ENCODE results near the gene NOTCH3.

NOTCH3 gene

GRCh38 chr19:15142313-15142712 lies 58.5 kb downstream of the NOTCH3 start:
- Histone ChIP-seq H3K18ac (ENCODE audit: low read length) (no peak overlapping the region), H3K9ac (ENCODE audit: low read length) (no peak overlapping the region), H4K5ac (ENCODE audit: low read length) (no peak overlapping the region), H2AK5ac (ENCODE audit: low read length) (no peak overlapping the region), H3K56ac (ENCODE audit: low read length) (no peak overlapping the region), H3K79me1 (ENCODE audit: low read length) (no peaks in the 10 kb centered on the region), H3K27me3 (ENCODE audit: insufficient read depth, low read length, poor library complexity) (no peaks in the 10 kb centered on the region), H4K8ac (ENCODE audit: low read depth, low read length) (no peak overlapping the region), H3K4me2 (ENCODE audit: low read length) (no peak overlapping the region), H3K36me3 (ENCODE audit: control insufficient read depth, insufficient read depth, low read length) (no peaks in the 10 kb centered on the region), H3K4me1 (ENCODE audit: control insufficient read depth, low read depth, low read length) (no peaks in the 10 kb centered on the region), H3K4ac (ENCODE audit: low read depth, low read length) (no peak overlapping the region), H3K4me3 (ENCODE audit: low read length) (no peak overlapping the region), H3K79me2 (ENCODE audit: control insufficient read depth, insufficient read depth, low read length) (no peaks in the 10 kb centered on the region), H3K23ac (ENCODE audit: low read length) (no peak overlapping the region), H2BK15ac (replicated peaks; ENCODE audit: low read depth) (no peak overlapping the region), H2BK120ac (ENCODE audit: low read depth, low read length) (no peak overlapping the region), H3K27ac (ENCODE audit: low read depth, low read length) (no peak overlapping the region), H2BK5ac (ENCODE audit: low read length) (no peak overlapping the region)
- DNase-seq = no peak
- no CpG with 5 or more reads among the region's 5 CpGs for WGBS (ENCODE audit: extremely low coverage, insufficient coverage, low lambda C conversion rate)

- Histone ChIP-seq H3K4me1 (ENCODE audit: control insufficient read depth, low read depth, low read length) (no peaks in the 10 kb centered on the region), H3K4me2 (ENCODE audit: low read length) (no peak overlapping the region), H3K23ac (ENCODE audit: low read length) (no peak overlapping the region), H3K27me3 (ENCODE audit: insufficient read depth, low read length, poor library complexity) (no peaks in the 10 kb centered on the region), H2BK15ac (replicated peaks; ENCODE audit: low read depth) (no peak overlapping the region), H3K79me2 (ENCODE audit: control insufficient read depth, insufficient read depth, low read length) (no peaks in the 10 kb centered on the region), H3K27ac (ENCODE audit: low read depth, low read length) (no peak overlapping the region), H4K5ac (ENCODE audit: low read length) (no peak overlapping the region), H4K8ac (ENCODE audit: low read depth, low read length) (no peak overlapping the region), H2BK120ac (ENCODE audit: low read depth, low read length) (no peak overlapping the region), H3K79me1 (ENCODE audit: low read length) (no peaks in the 10 kb centered on the region), H2AK5ac (ENCODE audit: low read length) (no peak overlapping the region), H3K9ac (ENCODE audit: low read length) (no peak overlapping the region), H3K4me3 (ENCODE audit: low read length) (no peak overlapping the region), H3K56ac (ENCODE audit: low read length) (no peak overlapping the region), H3K18ac (ENCODE audit: low read length) (no peak overlapping the region), H3K36me3 (ENCODE audit: control insufficient read depth, insufficient read depth, low read length) (no peaks in the 10 kb centered on the region), H2BK5ac (ENCODE audit: low read length) (no peak overlapping the region), H3K4ac (ENCODE audit: low read depth, low read length) (no peak overlapping the region)
- no peak for DNase-seq
- WGBS (ENCODE audit: extremely low coverage, insufficient coverage, low lambda C conversion rate) = no CpG with 5 or more reads among the region's 25 CpGs
Measured at GRCh38 chr19:15141143-15141542, 59.7 kb downstream of the NOTCH3 start.

- Histone ChIP-seq H3K79me1 (ENCODE audit: low read length) (no peaks in the 10 kb centered on the region), H4K5ac (ENCODE audit: low read length) (no peak overlapping the region), H3K56ac (ENCODE audit: low read length) (no peak overlapping the region), H3K4ac (ENCODE audit: low read depth, low read length) (no peak overlapping the region), H3K4me3 (ENCODE audit: low read length) (no peak overlapping the region), H2BK5ac (ENCODE audit: low read length) (no peak overlapping the region), H2AK5ac (ENCODE audit: low read length) (no peak overlapping the region), H3K4me1 (ENCODE audit: control insufficient read depth, low read depth, low read length) (no peaks in the 10 kb centered on the region), H2BK15ac (replicated peaks; ENCODE audit: low read depth) (no peak overlapping the region), H3K4me2 (ENCODE audit: low read length) (no peak overlapping the region), H3K36me3 (ENCODE audit: control insufficient read depth, insufficient read depth, low read length) (no peaks in the 10 kb centered on the region), H3K23ac (ENCODE audit: low read length) (no peak overlapping the region), H3K9ac (ENCODE audit: low read length) (no peak overlapping the region), H3K27me3 (ENCODE audit: insufficient read depth, low read length, poor library complexity) (no peaks in the 10 kb centered on the region), H3K18ac (ENCODE audit: low read length) (no peak overlapping the region), H2BK120ac (ENCODE audit: low read depth, low read length) (no peak overlapping the region), H3K79me2 (ENCODE audit: control insufficient read depth, insufficient read depth, low read length) (no peaks in the 10 kb centered on the region), H4K8ac (ENCODE audit: low read depth, low read length) (no peak overlapping the region), H3K27ac (ENCODE audit: low read depth, low read length) (no peak overlapping the region)
- no CpG with 5 or more reads among the region's 1 CpG for WGBS (ENCODE audit: extremely low coverage, insufficient coverage, low lambda C conversion rate)
- no peak for DNase-seq
Measured at GRCh38 chr19:15138427-15138826, 62.4 kb downstream of the NOTCH3 start.

DNA sequence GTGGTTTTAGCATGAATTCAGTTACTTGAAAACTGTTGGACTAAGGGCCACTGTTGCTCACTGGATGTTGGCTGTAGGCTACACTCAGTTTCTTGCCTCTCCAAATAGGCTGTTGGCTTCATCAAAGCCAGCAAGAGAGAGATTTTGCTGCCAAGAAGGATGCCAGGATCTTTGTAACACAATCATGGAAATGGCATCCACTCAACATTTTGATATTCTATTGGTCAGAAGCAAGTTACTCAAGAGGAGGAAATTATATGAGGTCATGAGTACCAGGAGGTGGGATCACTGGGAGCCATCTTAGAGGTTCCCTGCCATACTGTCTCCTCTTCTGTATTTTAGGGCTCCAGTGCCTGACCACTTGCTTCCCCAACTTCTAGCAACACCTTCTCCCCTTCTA lies 63.0 kb downstream of the NOTCH3 start:
- H3K27ac ChIP-seq (ENCODE audit: low read depth, low read length) = no peak overlapping the region
- no peak overlapping the region for H3K56ac ChIP-seq (ENCODE audit: low read length)

DNA sequence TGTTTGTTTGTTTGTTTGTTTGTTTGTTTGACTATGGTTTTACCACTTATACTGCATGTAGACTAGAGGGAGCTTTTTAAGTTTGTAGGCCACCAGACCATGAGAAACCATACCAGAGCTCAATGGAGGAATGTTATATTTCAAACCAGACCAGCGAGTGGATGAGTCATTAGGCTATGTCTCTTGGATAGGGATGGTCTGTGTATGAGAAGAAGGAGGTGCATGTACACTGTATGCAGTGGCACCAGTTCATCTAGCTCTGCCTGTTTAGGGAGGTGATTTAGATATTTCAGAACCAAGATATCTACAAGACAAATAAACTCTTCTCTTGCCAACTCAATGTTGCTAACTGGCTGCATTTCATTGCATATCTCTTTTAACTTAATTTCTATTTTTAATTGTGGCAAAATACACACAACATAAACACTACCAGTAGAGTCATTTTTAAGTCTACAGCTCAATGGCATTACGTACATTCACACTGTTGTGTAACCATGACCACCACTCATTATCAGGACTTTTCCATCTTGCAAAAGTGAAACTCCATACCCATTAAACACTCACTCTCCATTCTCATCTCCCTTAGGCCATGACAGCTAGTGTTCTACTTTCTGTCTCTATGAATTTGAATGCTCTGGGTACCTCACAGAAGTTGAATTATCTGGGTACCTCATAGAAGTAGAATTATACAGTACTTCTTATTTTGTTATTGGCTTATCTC lies 64.4 kb downstream of the NOTCH3 start:
- Histone ChIP-seq H2BK5ac (ENCODE audit: low read length) (no peak overlapping the region), H2BK120ac (ENCODE audit: low read depth, low read length) (no peak overlapping the region), H3K4me2 (ENCODE audit: low read length) (no peak overlapping the region), H4K5ac (ENCODE audit: low read length) (no peak overlapping the region), H3K4me1 (ENCODE audit: control insufficient read depth, low read depth, low read length) (no peaks in the 10 kb centered on the region), H3K9ac (ENCODE audit: low read length) (no peak overlapping the region), H3K27me3 (ENCODE audit: insufficient read depth, low read length, poor library complexity) (no peaks in the 10 kb centered on the region), H3K56ac (ENCODE audit: low read length) (no peak overlapping the region), H3K79me2 (ENCODE audit: control insufficient read depth, insufficient read depth, low read length) (no peaks in the 10 kb centered on the region), H3K27ac (ENCODE audit: low read depth, low read length) (no peak overlapping the region), H3K23ac (ENCODE audit: low read length) (no peak overlapping the region), H3K36me3 (ENCODE audit: control insufficient read depth, insufficient read depth, low read length) (no peaks in the 10 kb centered on the region), H3K79me1 (ENCODE audit: low read length) (no peaks in the 10 kb centered on the region), H3K4ac (ENCODE audit: low read depth, low read length) (no peak overlapping the region), H4K8ac (ENCODE audit: low read depth, low read length) (no peak overlapping the region), H3K18ac (ENCODE audit: low read length) (no peak overlapping the region), H2BK15ac (replicated peaks; ENCODE audit: low read depth) (no peak overlapping the region), H2AK5ac (ENCODE audit: low read length) (no peak overlapping the region), H3K4me3 (ENCODE audit: low read length) (no peak overlapping the region)
- no CpG with 5 or more reads among the region's 2 CpGs for WGBS (ENCODE audit: extremely low coverage, insufficient coverage, low lambda C conversion rate)
- no peak for DNase-seq

More for the DNA sequence above, 63.0 kb downstream of the NOTCH3 start:
- no peaks in the 10 kb centered on the region for H3K79me2 ChIP-seq (ENCODE audit: control insufficient read depth, insufficient read depth, low read length)
- no peaks in the 10 kb centered on the region for H3K79me1 ChIP-seq (ENCODE audit: low read length)
- no peaks in the 10 kb centered on the region for H3K36me3 ChIP-seq (ENCODE audit: control insufficient read depth, insufficient read depth, low read length)
- H3K4me3 ChIP-seq (ENCODE audit: low read length) = no peak overlapping the region
- no peak overlapping the region for H3K9ac ChIP-seq (ENCODE audit: low read length)
- no peak overlapping the region for H4K8ac ChIP-seq (ENCODE audit: low read depth, low read length)
- no peak overlapping the region for H4K5ac ChIP-seq (ENCODE audit: low read length)
- no peak for DNase-seq
- no peaks in the 10 kb centered on the region for H3K4me1 ChIP-seq (ENCODE audit: control insufficient read depth, low read depth, low read length)
- no peak overlapping the region for H3K18ac ChIP-seq (ENCODE audit: low read length)
- H3K23ac ChIP-seq (ENCODE audit: low read length) = no peak overlapping the region
- no peak overlapping the region for H2BK120ac ChIP-seq (ENCODE audit: low read depth, low read length)
- no peak overlapping the region for H2BK5ac ChIP-seq (ENCODE audit: low read length)
- no peak overlapping the region for H2BK15ac ChIP-seq (replicated peaks; ENCODE audit: low read depth)
- H3K4me2 ChIP-seq (ENCODE audit: low read length) = no peak overlapping the region
- no peaks in the 10 kb centered on the region for H3K27me3 ChIP-seq (ENCODE audit: insufficient read depth, low read length, poor library complexity)
- no peak overlapping the region for H3K4ac ChIP-seq (ENCODE audit: low read depth, low read length)
- H2AK5ac ChIP-seq (ENCODE audit: low read length) = no peak overlapping the region

All from mesendoderm (in vitro differentiated cells).